Skeletal muscle satellite cell (primary cell): ENCODE results near the gene TBX6.
A peak's percentile ranks its signal among the peaks of the same experiment; 100 is the strongest.
"Not testable (repeated sequence)": the region's sequence is repeated elsewhere in the genome, so short reads cannot be mapped to it uniquely, and the experiment has no call there.

ENCODE experiments used
- H3K27me3 ChIP-seq: 2 replicates; pipeline ENCODE4 v1.7.0; 2013; ENCODE audit warnings: low read length; ENCODE audit not compliant: control insufficient read depth, insufficient read depth
- H3K36me3 ChIP-seq: 2 replicates; pipeline ENCODE4 v1.7.0; 2013; ENCODE audit warnings: mild to moderate bottlenecking, control low read depth, low read length; ENCODE audit not compliant: insufficient read depth
- H3K4me1 ChIP-seq: 2 replicates; pipeline ENCODE4 v1.7.0; 2013; ENCODE audit warnings: low read length; ENCODE audit not compliant: control insufficient read depth, insufficient read depth
- H3K4me2 ChIP-seq: 2 replicates; pipeline ENCODE4 v1.7.0; 2013; ENCODE audit warnings: mild to moderate bottlenecking, low read length
- H3K4me3 ChIP-seq: 2 replicates; pipeline ENCODE4 v1.7.0; 2013; ENCODE audit warnings: low read length
- H3K9ac ChIP-seq: 2 replicates; pipeline ENCODE4 v1.7.0; 2013; ENCODE audit warnings: mild to moderate bottlenecking, low read depth, low read length, moderate library complexity
- H3K9me3 ChIP-seq: replicated peaks from 2 replicates; pipeline ENCODE4 v1.7.0; 2013; ENCODE audit warnings: mild to moderate bottlenecking, control low read depth, low read length

The TBX6 gene

GRCh38 chr16:30054959-30055553 is 36.7 kb downstream of the TBX6 start:
- no peak overlapping the region for H3K9ac ChIP-seq
- no peaks in the 10 kb centered on the region for H3K27me3 ChIP-seq
- peaks cover 18% of the 10 kb centered on the region for H3K4me1 ChIP-seq
- H3K4me2 ChIP-seq = peak overlapping the region; percentile 99
- H3K36me3 ChIP-seq = peaks cover 6% of the 10 kb centered on the region
- no peaks in the 10 kb centered on the region for H3K9me3 ChIP-seq
- H3K4me3 ChIP-seq = no peak overlapping the region

GRCh38 chr16:30054451-30054850 is 37.3 kb downstream of the TBX6 start:
- Histone ChIP-seq H3K4me2 (peak overlapping the region; percentile 99), H3K4me1 (peaks cover 18% of the 10 kb centered on the region), H3K4me3 (no peak overlapping the region), H3K27me3 (no peaks in the 10 kb centered on the region), H3K9ac (no peak overlapping the region), H3K9me3 (no peaks in the 10 kb centered on the region), H3K36me3 (peaks cover 6% of the 10 kb centered on the region)

DNA sequence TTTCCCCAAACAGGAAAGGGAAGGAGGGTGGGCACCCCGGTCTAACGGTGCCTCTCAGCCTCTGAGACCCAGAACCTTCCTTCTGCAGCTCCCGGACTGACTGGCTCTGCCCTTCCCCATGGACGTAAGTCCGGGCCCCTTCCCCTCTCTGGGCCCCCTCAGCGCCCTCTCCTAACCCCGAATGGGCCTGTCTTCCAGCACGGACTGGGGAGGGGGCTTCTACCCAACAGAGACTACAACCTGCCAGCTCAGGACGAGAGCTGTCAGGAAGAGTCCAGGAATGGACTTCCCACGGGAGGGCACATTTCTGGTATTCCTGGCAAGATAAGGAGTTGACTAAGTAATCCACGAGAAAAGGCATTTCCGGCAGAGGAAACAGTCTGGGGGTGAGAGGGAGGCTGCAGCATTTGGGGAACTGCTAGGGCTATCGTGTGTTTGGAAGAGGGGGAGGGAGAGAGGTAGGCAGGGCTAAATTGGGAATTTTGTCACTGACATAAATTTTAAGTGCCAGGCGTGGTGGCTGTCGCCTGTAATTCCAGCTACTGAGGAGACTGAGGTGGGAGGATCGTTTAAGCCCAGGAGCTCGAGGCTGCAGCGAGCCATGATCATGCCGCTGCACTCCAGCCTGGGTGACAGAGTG is 38.2 kb downstream of the TBX6 start:
- H3K9ac ChIP-seq = peak overlapping the region; percentile 81
- peaks cover 6% of the 10 kb centered on the region for H3K36me3 ChIP-seq
- peak overlapping the region; percentile 85 for H3K4me3 ChIP-seq

GRCh38 chr16:30052671-30053372 is 38.9 kb downstream of the TBX6 start:
- Histone ChIP-seq H3K27me3 (no peaks in the 10 kb centered on the region), H3K4me2 (peak overlapping the region; percentile 99), H3K9ac (peak overlapping the region; percentile 81), H3K9me3 (no peaks in the 10 kb centered on the region), H3K4me3 (peak overlapping the region; percentile 85), H3K4me1 (peaks cover 18% of the 10 kb centered on the region), H3K36me3 (peaks cover 6% of the 10 kb centered on the region)

More for the DNA sequence above, 38.2 kb downstream of the TBX6 start:
- Histone ChIP-seq H3K27me3 (no peaks in the 10 kb centered on the region), H3K4me2 (peak overlapping the region; percentile 99), H3K4me1 (peaks cover 18% of the 10 kb centered on the region), H3K9me3 (no peaks in the 10 kb centered on the region)

- Histone ChIP-seq H3K4me2 (no peak overlapping the region), H3K9me3 (no peaks in the 10 kb centered on the region), H3K36me3 (peaks cover 6% of the 10 kb centered on the region), H3K4me3 (no peak overlapping the region), H3K4me1 (peaks cover 18% of the 10 kb centered on the region), H3K9ac (no peak overlapping the region), H3K27me3 (no peaks in the 10 kb centered on the region)
Measured at GRCh38 chr16:30051518-30051917, 40.2 kb downstream of the TBX6 start.

GRCh38 chr16:30049871-30050270 is 41.9 kb downstream of the TBX6 start:
- Histone ChIP-seq H3K9me3 (no peaks in the 10 kb centered on the region), H3K4me3 (no peak overlapping the region), H3K36me3 (no peaks in the 10 kb centered on the region), H3K4me1 (peaks cover 18% of the 10 kb centered on the region), H3K27me3 (no peaks in the 10 kb centered on the region), H3K4me2 (no peak overlapping the region), H3K9ac (no peak overlapping the region)

DNA sequence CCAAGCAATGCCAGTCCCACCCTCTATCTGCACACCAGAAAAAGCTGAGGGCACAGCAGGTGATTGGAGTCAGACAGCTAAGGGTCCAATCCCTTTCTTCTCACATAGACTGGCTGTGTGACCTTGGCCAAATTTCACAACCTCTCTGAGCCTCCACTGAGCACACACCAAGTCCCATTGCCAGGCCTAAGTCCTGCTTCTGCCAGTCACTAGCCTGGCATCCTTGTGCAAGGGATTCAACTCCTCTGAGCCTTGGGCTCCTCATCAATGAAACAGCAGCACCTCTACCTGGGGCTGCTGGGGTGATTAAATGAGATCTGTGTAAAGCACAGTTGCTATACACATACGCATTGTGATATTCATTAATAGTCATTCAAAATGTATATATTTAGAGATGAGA is 45.1 kb downstream of the TBX6 start:
- H3K9ac ChIP-seq = no peak overlapping the region
- H3K36me3 ChIP-seq = no peaks in the 10 kb centered on the region
- H3K4me3 ChIP-seq = no peak overlapping the region
- no peak overlapping the region for H3K4me2 ChIP-seq
- H3K9me3 ChIP-seq = no peaks in the 10 kb centered on the region
- peaks cover 1% of the 10 kb centered on the region for H3K4me1 ChIP-seq
- H3K27me3 ChIP-seq = peaks cover 7% of the 10 kb centered on the region

GRCh38 chr16:30046178-30046577 is 45.5 kb downstream of the TBX6 start:
- Histone ChIP-seq H3K4me2 (no peak overlapping the region), H3K4me3 (no peak overlapping the region), H3K36me3 (no peaks in the 10 kb centered on the region), H3K9ac (no peak overlapping the region), H3K27me3 (peaks cover 7% of the 10 kb centered on the region), H3K9me3 (no peaks in the 10 kb centered on the region), H3K4me1 (no peaks in the 10 kb centered on the region)

- Histone ChIP-seq H3K4me2 (no peak overlapping the region), H3K36me3 (no peaks in the 10 kb centered on the region), H3K4me1 (no peaks in the 10 kb centered on the region), H3K9me3 (no peaks in the 10 kb centered on the region), H3K9ac (no peak overlapping the region), H3K4me3 (no peak overlapping the region), H3K27me3 (peaks cover 11% of the 10 kb centered on the region)
Measured at GRCh38 chr16:30041841-30042240, 49.9 kb downstream of the TBX6 start.

DNA sequence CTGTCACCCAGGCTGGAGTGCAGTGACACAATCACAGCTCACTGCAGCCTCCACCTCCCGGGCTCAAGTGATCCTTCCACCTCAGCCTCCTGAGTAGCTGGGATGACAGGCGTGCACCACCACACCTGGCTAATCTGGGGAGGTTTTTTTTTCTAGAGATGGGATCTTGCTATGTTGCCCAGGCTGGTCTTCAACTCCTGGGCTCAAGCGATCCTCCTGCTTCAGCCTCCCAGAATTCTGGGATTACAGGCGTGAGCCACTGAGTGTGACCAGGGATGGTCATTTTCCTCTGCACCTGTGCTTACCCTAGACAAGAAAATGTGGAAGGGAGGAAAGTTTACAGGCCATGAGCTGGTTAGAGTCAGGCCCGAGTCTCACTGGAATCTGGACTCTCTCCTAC is 51.0 kb downstream of the TBX6 start:
- not testable (repeated sequence) for H3K4me2 ChIP-seq, H3K9ac ChIP-seq, H3K9me3 ChIP-seq, H3K4me1 ChIP-seq, H3K4me3 ChIP-seq, H3K36me3 ChIP-seq
- peaks cover 21% of the 10 kb centered on the region for H3K27me3 ChIP-seq

DNA sequence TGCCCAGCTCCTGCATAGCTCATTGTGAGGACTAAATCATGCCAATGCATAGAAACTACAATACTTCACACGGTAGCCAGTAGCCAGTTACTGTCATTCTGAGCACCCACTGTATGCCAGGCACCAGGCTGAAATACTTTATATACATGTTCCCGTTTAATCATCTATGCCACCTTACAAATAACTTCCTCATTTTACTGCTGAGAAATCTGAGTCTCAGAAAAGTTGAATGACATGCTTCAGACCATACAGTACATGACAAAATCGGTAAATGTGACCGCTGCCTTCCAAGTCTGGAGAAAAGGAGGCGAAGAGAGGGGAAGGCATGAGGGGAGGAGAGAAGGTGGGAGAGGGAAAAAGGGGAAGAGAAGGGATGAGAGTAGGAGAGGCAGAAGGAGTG is 51.5 kb downstream of the TBX6 start:
- Histone ChIP-seq H3K9ac (no peak overlapping the region), H3K9me3 (no peaks in the 10 kb centered on the region), H3K27me3 (peaks cover 24% of the 10 kb centered on the region), H3K4me2 (no peak overlapping the region), H3K4me1 (no peaks in the 10 kb centered on the region), H3K4me3 (no peak overlapping the region), H3K36me3 (no peaks in the 10 kb centered on the region)
